ENCODE data around the gene NCOA5. TPM values are rescaled to one million over a fixed set of nuclear protein-coding genes. Genes with fewer than 3 reads are reported as not detected.

NCOA5 gene
- total and polyA plus RNA-seq, 10 of the 15 experiments (the other 5 are each of a cell fraction or from before 2014, with no cell fraction given) = 7.7 to 38.1 (median 30.1) TPM

DNA sequence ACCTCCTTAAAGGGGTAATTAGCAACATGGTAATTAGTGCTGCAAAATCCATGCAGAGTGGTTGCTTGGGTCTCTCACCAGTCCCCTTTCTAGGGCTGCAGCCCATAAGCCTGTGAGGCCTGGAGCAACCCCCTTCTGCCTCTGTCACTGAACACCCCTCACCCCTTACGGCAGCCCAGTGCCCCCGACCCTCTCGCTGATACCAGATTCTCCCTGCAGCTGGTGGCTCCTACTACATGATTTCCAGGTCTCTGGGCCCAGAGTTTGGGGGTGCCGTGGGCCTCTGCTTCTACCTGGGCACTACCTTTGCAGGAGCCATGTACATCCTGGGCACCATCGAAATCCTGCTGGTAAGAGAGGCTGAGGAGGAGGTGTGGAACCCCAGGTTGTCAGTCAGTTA is 52.7 kb downstream of the NCOA5 start:
- intact Hi-C loops (cut with micrococcal nuclease; ENCODE audit: unreplicated experiment) (no loop called here), in situ Hi-C loops (cut with MboI) (no loop called here)
- no peak for TF ChIP-seq REST (IDR thresholded peaks at IDR 0.05; ENCODE audit: low read depth, low read length)
- TF ChIP-seq ZBTB4 (CRISPR knock-in tag; IDR thresholded peaks at IDR 0.05) = no peak
- TF ChIP-seq, protein P1, sequence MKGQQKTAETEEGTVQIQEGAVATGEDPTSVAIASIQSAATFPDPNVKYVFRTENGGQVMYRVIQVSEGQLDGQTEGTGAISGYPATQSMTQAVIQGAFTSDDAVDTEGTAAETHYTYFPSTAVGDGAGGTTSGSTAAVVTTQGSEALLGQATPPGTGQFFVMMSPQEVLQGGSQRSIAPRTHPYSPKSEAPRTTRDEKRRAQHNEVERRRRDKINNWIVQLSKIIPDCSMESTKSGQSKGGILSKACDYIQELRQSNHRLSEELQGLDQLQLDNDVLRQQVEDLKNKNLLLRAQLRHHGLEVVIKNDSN (IDR thresholded peaks at IDR 0.05; ENCODE audit: borderline replicate concordance, extremely low read length, insufficient read depth, low read depth, low read length) = no peak
- H3K79me2 ChIP-seq (ENCODE audit: control insufficient read depth, insufficient read depth, low read length) = no peaks in the 10 kb centered on the region
- H3K9me3 ChIP-seq (replicated peaks; ENCODE audit: control insufficient read depth, insufficient read depth, low read length) = no peaks in the 10 kb centered on the region
- H3K4me1 ChIP-seq (ENCODE audit: control insufficient read depth, insufficient read depth, low read length) = no peaks in the 10 kb centered on the region
- no peak overlapping the region for H3K9ac ChIP-seq (ENCODE audit: control insufficient read depth, insufficient read depth, low read length)
- FAIRE-seq (no peak), DNase-seq (ENCODE audit: low read depth, low spot score) (no peak), ATAC-seq (no peak)
- H3K27me3 ChIP-seq (replicated peaks in 1 of 2; ENCODE audit: control insufficient read depth in 2 of 2, insufficient read depth in 2 of 2, low read length in 1 of 2) = no peaks in the 10 kb centered on the region; a peak in 2 of 4 replicates
- WGBS (ENCODE audit: insufficient coverage, insufficient replicate concordance, low lambda C conversion rate, missing lambda C conversion rate) = 12% methylated on average over 5 of the region's 5 CpGs
- no peak overlapping the region for H3K27ac ChIP-seq (ENCODE audit: control insufficient read depth, insufficient read depth)
- no TSS peak for BruUV-seq (replicated peaks)
- no peak overlapping the region for H3K4me2 ChIP-seq (ENCODE audit: control insufficient read depth, insufficient read depth)
- RAD21 ChIA-PET (ENCODE audit: unreplicated experiment) = interaction anchor here (0.6 kb wide), 1 partner anchor 25 kb away, joined by 3 read pairs; no protein-coding TSS in a partner anchor
- H3K4me3 ChIP-seq = no peak overlapping the region
- SMC1A ChIA-PET (ENCODE audit: uncharacterized antibody, unreplicated experiment) = no interaction called here
- no peaks in the 10 kb centered on the region for H3K36me3 ChIP-seq (ENCODE audit: control insufficient read depth in 2 of 2, insufficient read depth in 2 of 2, low read length in 1 of 2)
- no peak overlapping the region for H2AFZ ChIP-seq (ENCODE audit: control insufficient read depth, low read depth, low read length)
- H4K20me1 ChIP-seq (ENCODE audit: control insufficient read depth, insufficient read depth) = no peaks in the 10 kb centered on the region; the same call in 1 of the 2 replicates
- CTCF ChIA-PET = interaction anchor here (1.4 kb wide), 1 partner anchor 14 kb away, joined by 4 read pairs; no protein-coding TSS in a partner anchor
- POLR2A ChIA-PET = no interaction called here

Data from GM12878 (cell line).